Immature natural killer cell (primary cell): Measurements from ENCODE around the gene ADCY2. TPM values are rescaled to one million over a fixed set of nuclear protein-coding genes. Genes with fewer than 3 reads are reported as not detected.

Experiments
- DNase-seq, 3 donors: peaks; one replicate each; pipeline ENCODE4 v3.0.0; 2022; ENCODE audit warnings: mixed read lengths in 1 of 3
- H3K27ac Mint-ChIP-seq, 6 donors: one replicate each; pipeline ENCODE4 v1.8.0; 2020; ENCODE audit warnings: mixed read lengths in 6 of 6, mild to moderate bottlenecking in 5 of 6, inconsistent platforms in 4 of 6, moderate library complexity in 3 of 6
- H3K27me3 Mint-ChIP-seq, 3 donors: one replicate each; pipeline ENCODE4 v1.8.0; 2020 to 2021; ENCODE audit warnings: low read depth in 3 of 3, mild to moderate bottlenecking in 3 of 3, mixed read lengths in 3 of 3, moderate library complexity in 3 of 3, inconsistent platforms in 1 of 3
- H3K36me3 Mint-ChIP-seq, 3 donors: one replicate each; pipeline ENCODE4 v1.8.0; 2020; ENCODE audit warnings: mixed read lengths in 3 of 3, inconsistent platforms in 2 of 3, mild to moderate bottlenecking in 2 of 3
- H3K4me1 Mint-ChIP-seq, 2 donors: one replicate each; pipeline ENCODE4 v1.8.0; 2020; ENCODE audit warnings: inconsistent platforms in 2 of 2, mild to moderate bottlenecking in 2 of 2, mixed read lengths in 2 of 2, moderate library complexity in 1 of 2
- H3K4me3 Mint-ChIP-seq, 5 donors: one replicate each; pipeline ENCODE4 v1.8.0; 2020; ENCODE audit warnings: mild to moderate bottlenecking in 5 of 5, mixed read lengths in 5 of 5, inconsistent platforms in 3 of 5, moderate library complexity in 3 of 5
- H3K9me3 Mint-ChIP-seq, 6 donors: one replicate each; pipeline ENCODE4 v1.8.0; 2020; ENCODE audit warnings: mild to moderate bottlenecking in 6 of 6, mixed read lengths in 6 of 6, inconsistent platforms in 4 of 6, moderate library complexity in 3 of 6
- polyA plus RNA-seq, 3 donors: library from polyadenylated mRNA; unstranded; fragments of 300-500 nt; fragmentation: Illumina TruSeq; gene quantifications; one replicate each; pipeline ENCODE4 v1.2.3, GENCODE V29; 2021

ADCY2 gene
- polyA plus RNA-seq, 3 donors from 2014 or later = not detected

- DNase-seq = no peak
- H3K4me1 Mint-ChIP-seq = no peaks in the 10 kb centered on the region
- peaks cover 0 to 4% (median under 1%) of the 10 kb centered on the region in 6 donors for H3K9me3 Mint-ChIP-seq
- H3K27ac Mint-ChIP-seq = no peak overlapping the region
- H3K36me3 Mint-ChIP-seq = no peaks in the 10 kb centered on the region
- H3K4me3 Mint-ChIP-seq = no peak overlapping the region
- peaks cover 0 to 2% (median 2%) of the 10 kb centered on the region in 3 donors for H3K27me3 Mint-ChIP-seq
Observed at GRCh38 chr5:7663808-7664207, 267.9 kb downstream of the ADCY2 start.

- peaks cover 0 to 4% (median under 1%) of the 10 kb centered on the region in 6 donors for H3K9me3 Mint-ChIP-seq
- H3K27ac Mint-ChIP-seq = no peak overlapping the region
- H3K4me1 Mint-ChIP-seq = no peaks in the 10 kb centered on the region
- H3K4me3 Mint-ChIP-seq = no peak overlapping the region
- H3K36me3 Mint-ChIP-seq = no peaks in the 10 kb centered on the region
- peaks cover 0 to 2% (median 2%) of the 10 kb centered on the region in 3 donors for H3K27me3 Mint-ChIP-seq
- no peak for DNase-seq
Observed at GRCh38 chr5:7664208-7664607, 268.3 kb downstream of the ADCY2 start.

- peaks cover 0 to 4% (median 2%) of the 10 kb centered on the region in 3 donors for H3K27me3 Mint-ChIP-seq
- H3K9me3 Mint-ChIP-seq = peaks cover 0 to 4% (median 0%) of the 10 kb centered on the region in 6 donors
- no peak overlapping the region for H3K4me3 Mint-ChIP-seq
- no peak for DNase-seq
- H3K27ac Mint-ChIP-seq = no peak overlapping the region
- no peaks in the 10 kb centered on the region for H3K36me3 Mint-ChIP-seq
- no peaks in the 10 kb centered on the region for H3K4me1 Mint-ChIP-seq
Observed at GRCh38 chr5:7667216-7667767, 271.4 kb downstream of the ADCY2 start.

- Mint-ChIP-seq H3K36me3 (no peaks in the 10 kb centered on the region), H3K27me3 (peaks cover 0 to 4% (median 2%) of the 10 kb centered on the region in 3 donors), H3K9me3 (peaks cover 0 to 4% (median 0%) of the 10 kb centered on the region in 6 donors), H3K4me3 (no peak overlapping the region), H3K4me1 (no peaks in the 10 kb centered on the region), H3K27ac (no peak overlapping the region)
- no peak for DNase-seq
Observed at GRCh38 chr5:7668161-7668560, 272.2 kb downstream of the ADCY2 start.

- no peaks in the 10 kb centered on the region for H3K36me3 Mint-ChIP-seq
- no peak overlapping the region for H3K4me3 Mint-ChIP-seq
- H3K9me3 Mint-ChIP-seq = peaks cover 0 to 4% (median 0%) of the 10 kb centered on the region in 6 donors
- peaks cover 0 to 4% (median 2%) of the 10 kb centered on the region in 3 donors for H3K27me3 Mint-ChIP-seq
- no peak for DNase-seq
- H3K27ac Mint-ChIP-seq = no peak overlapping the region
- H3K4me1 Mint-ChIP-seq = no peaks in the 10 kb centered on the region
Observed at GRCh38 chr5:7668627-7669026, 272.7 kb downstream of the ADCY2 start.

- H3K27ac Mint-ChIP-seq = no peak overlapping the region
- H3K27me3 Mint-ChIP-seq = peaks cover 0 to 4% (median 2%) of the 10 kb centered on the region in 3 donors
- H3K36me3 Mint-ChIP-seq = no peaks in the 10 kb centered on the region
- no peaks in the 10 kb centered on the region for H3K4me1 Mint-ChIP-seq
- DNase-seq = no peak
- peaks cover 0 to 4% (median 0%) of the 10 kb centered on the region in 6 donors for H3K9me3 Mint-ChIP-seq
- H3K4me3 Mint-ChIP-seq = no peak overlapping the region
Observed at GRCh38 chr5:7671381-7671993, 275.5 kb downstream of the ADCY2 start.

GRCh38 chr5:7673658-7674057 lies 277.7 kb downstream of the ADCY2 start:
- peaks cover 0 to 4% (median 0%) of the 10 kb centered on the region in 3 donors for H3K27me3 Mint-ChIP-seq
- peaks cover 0 to 3% (median 0%) of the 10 kb centered on the region in 6 donors for H3K9me3 Mint-ChIP-seq
- no peaks in the 10 kb centered on the region for H3K4me1 Mint-ChIP-seq
- no peaks in the 10 kb centered on the region for H3K36me3 Mint-ChIP-seq
- no peak for DNase-seq
- H3K4me3 Mint-ChIP-seq = no peak overlapping the region
- H3K27ac Mint-ChIP-seq = no peak overlapping the region

GRCh38 chr5:7676455-7676854 lies 280.5 kb downstream of the ADCY2 start:
- Mint-ChIP-seq H3K4me1 (no peaks in the 10 kb centered on the region), H3K4me3 (no peak overlapping the region), H3K27ac (no peak overlapping the region), H3K27me3 (peaks cover 0 to 4% (median 0%) of the 10 kb centered on the region in 3 donors), H3K36me3 (no peaks in the 10 kb centered on the region), H3K9me3 (peaks cover 0 to 4% (median 0%) of the 10 kb centered on the region in 6 donors)
- no peak for DNase-seq

- H3K9me3 Mint-ChIP-seq = peaks cover 0 to 4% (median 0%) of the 10 kb centered on the region in 6 donors
- H3K27me3 Mint-ChIP-seq = peaks cover 0 to 2% (median 0%) of the 10 kb centered on the region in 3 donors
- no peaks in the 10 kb centered on the region for H3K36me3 Mint-ChIP-seq
- no peak for DNase-seq
- H3K27ac Mint-ChIP-seq = no peak overlapping the region
- H3K4me1 Mint-ChIP-seq = no peaks in the 10 kb centered on the region
- no peak overlapping the region for H3K4me3 Mint-ChIP-seq
Observed at GRCh38 chr5:7678030-7678429, 282.1 kb downstream of the ADCY2 start.

- Mint-ChIP-seq H3K4me1 (no peaks in the 10 kb centered on the region), H3K27ac (no peak overlapping the region), H3K27me3 (no peaks in the 10 kb centered on the region), H3K9me3 (peaks cover 0 to 4% (median 0%) of the 10 kb centered on the region in 6 donors), H3K4me3 (no peak overlapping the region), H3K36me3 (no peaks in the 10 kb centered on the region)
- no peak for DNase-seq
Observed at GRCh38 chr5:7679663-7680062, 283.7 kb downstream of the ADCY2 start.

GRCh38 chr5:7680260-7680659 lies 284.3 kb downstream of the ADCY2 start:
- Mint-ChIP-seq H3K9me3 (peaks cover 0 to 4% (median 0%) of the 10 kb centered on the region in 6 donors), H3K4me3 (no peak overlapping the region), H3K27ac (no peak overlapping the region), H3K36me3 (no peaks in the 10 kb centered on the region), H3K4me1 (no peaks in the 10 kb centered on the region), H3K27me3 (peaks cover 0 to 3% (median 0%) of the 10 kb centered on the region in 3 donors)
- no peak for DNase-seq

GRCh38 chr5:7682379-7682778 lies 286.4 kb downstream of the ADCY2 start:
- Mint-ChIP-seq H3K9me3 (peaks cover 0 to 4% (median 0%) of the 10 kb centered on the region in 6 donors), H3K27me3 (peaks cover 0 to 3% (median 2%) of the 10 kb centered on the region in 3 donors), H3K4me1 (no peaks in the 10 kb centered on the region), H3K36me3 (no peaks in the 10 kb centered on the region), H3K27ac (no peak overlapping the region), H3K4me3 (no peak overlapping the region)
- DNase-seq = no peak

GRCh38 chr5:7683753-7684152 lies 287.8 kb downstream of the ADCY2 start:
- peaks cover 0 to 3% (median 2%) of the 10 kb centered on the region in 3 donors for H3K27me3 Mint-ChIP-seq
- H3K4me1 Mint-ChIP-seq = no peaks in the 10 kb centered on the region
- no peak for DNase-seq
- H3K9me3 Mint-ChIP-seq = peaks cover 0 to 4% (median 0%) of the 10 kb centered on the region in 6 donors
- H3K36me3 Mint-ChIP-seq = no peaks in the 10 kb centered on the region
- H3K27ac Mint-ChIP-seq = no peak overlapping the region
- H3K4me3 Mint-ChIP-seq = no peak overlapping the region

- Mint-ChIP-seq H3K27me3 (peaks cover 0 to 5% (median 3%) of the 10 kb centered on the region in 3 donors), H3K27ac (no peak overlapping the region), H3K36me3 (no peaks in the 10 kb centered on the region), H3K4me3 (no peak overlapping the region), H3K4me1 (no peaks in the 10 kb centered on the region), H3K9me3 (peaks cover 0 to 4% (median under 1%) of the 10 kb centered on the region in 6 donors)
- DNase-seq = no peak
Observed at GRCh38 chr5:7684826-7685225, 288.9 kb downstream of the ADCY2 start.
